ENCODE data around the gene USP6.
"Not testable (repeated sequence)": the region's sequence is repeated elsewhere in the genome, so short reads cannot be mapped to it uniquely, and the experiment has no call there.

DNA sequence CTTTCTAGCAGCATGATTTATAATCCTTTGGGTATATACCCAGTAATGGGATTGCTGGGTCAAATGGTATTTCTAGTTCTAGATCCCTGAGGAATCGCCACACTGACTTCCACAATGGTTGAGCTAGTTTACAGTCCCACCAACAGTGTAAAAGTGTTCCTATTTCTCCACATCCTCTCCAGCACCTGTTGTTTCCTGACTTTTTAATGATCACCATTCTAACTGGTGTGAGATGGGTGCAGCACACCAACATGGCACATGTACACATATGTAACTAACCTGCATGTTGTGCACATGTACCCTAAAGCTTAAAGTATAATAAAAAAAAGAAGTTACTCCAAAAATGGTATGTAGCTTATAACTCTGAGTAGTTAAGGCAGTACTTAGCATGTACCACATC is 44.9 kb downstream of the USP6 start:
- TF ChIP-seq, protein P1, sequence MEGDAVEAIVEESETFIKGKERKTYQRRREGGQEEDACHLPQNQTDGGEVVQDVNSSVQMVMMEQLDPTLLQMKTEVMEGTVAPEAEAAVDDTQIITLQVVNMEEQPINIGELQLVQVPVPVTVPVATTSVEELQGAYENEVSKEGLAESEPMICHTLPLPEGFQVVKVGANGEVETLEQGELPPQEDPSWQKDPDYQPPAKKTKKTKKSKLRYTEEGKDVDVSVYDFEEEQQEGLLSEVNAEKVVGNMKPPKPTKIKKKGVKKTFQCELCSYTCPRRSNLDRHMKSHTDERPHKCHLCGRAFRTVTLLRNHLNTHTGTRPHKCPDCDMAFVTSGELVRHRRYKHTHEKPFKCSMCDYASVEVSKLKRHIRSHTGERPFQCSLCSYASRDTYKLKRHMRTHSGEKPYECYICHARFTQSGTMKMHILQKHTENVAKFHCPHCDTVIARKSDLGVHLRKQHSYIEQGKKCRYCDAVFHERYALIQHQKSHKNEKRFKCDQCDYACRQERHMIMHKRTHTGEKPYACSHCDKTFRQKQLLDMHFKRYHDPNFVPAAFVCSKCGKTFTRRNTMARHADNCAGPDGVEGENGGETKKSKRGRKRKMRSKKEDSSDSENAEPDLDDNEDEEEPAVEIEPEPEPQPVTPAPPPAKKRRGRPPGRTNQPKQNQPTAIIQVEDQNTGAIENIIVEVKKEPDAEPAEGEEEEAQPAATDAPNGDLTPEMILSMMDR (IDR thresholded peaks at IDR 0.05 in 4 of 5, conservative IDR thresholded peaks at IDR 0.05 in 1 of 5) = not testable (repeated sequence)
- TF ChIP-seq POLR2A (IDR thresholded peaks at IDR 0.05) = not testable (repeated sequence)
